ENCODE results near the gene RNF141.

RNF141 gene

GRCh38 chr11:10519630-10520029 lies 21.4 kb downstream of the RNF141 start:
- no peak for DNase-seq

GRCh38 chr11:10518891-10519290 lies 22.1 kb downstream of the RNF141 start:
- DNase-seq, result no peak

- no peak for DNase-seq
These were observed 22.9 kb downstream of the RNF141 start for GRCh38 chr11:10518123-10518522.

DNA sequence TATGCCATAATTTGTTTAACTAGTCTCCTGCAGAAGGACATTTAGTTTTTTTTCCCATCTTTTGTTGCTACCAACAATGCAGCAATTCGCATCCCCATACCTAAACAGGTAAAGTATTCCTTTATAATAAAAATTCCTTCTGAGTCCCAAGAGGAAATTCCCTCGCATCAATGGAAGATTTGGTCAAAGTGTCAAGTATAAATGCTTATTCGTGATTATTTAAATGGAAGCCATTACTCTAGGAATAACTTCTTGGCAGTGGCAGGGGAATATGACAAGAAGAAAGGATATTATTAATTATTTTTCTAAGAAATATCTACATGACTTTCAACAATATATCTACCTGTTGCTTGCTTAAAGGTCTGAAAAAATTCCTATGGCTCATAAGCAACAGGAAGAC lies 25.6 kb downstream of the RNF141 start:
- DNase-seq, result no peak

DNA sequence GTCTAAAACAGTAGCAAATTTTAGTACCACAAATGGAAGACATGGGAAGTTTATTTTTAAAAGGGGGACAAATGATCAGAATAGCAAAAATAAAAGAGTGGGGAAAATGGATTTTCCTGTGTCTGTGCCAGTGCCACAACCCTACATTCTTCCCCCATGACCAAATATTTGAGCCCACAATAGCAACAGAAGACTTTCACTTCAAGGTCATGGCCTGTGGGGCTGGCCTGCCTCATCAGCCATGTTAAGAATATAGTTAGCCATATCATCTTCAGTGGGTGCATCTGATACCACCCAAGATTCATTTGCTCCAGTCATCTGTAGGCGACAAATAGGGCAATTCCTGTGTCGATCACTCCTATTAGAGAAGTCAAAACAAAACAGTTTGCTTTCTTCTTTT lies 26.3 kb downstream of the RNF141 start:
- DNase-seq, result no peak

GRCh38 chr11:10514202-10514601 lies 26.8 kb downstream of the RNF141 start:
- no peak for DNase-seq

GRCh38 chr11:10511181-10511621 lies 29.8 kb downstream of the RNF141 start:
- no peak for DNase-seq

DNA sequence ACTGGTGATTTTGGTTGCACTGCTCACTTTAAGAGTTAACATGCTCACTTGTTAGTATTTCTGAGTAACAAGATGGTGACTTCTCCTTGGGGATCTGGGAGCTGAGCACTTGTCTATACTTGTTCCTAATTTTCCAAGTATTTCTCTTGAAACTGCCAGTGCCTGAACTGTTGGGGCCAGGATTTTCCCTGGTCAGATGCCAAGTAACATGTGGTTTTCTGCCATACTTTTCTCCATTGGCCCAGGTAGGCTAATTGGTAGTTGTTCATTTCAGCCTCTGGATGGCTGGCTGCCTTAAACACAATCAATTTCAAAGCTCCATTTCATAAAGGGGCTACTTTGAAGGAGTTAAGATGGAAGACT lies 35.0 kb downstream of the RNF141 start:
- no peak for DNase-seq

- no peak for DNase-seq
These were observed 35.5 kb downstream of the RNF141 start for GRCh38 chr11:10505278-10506007.

DNA sequence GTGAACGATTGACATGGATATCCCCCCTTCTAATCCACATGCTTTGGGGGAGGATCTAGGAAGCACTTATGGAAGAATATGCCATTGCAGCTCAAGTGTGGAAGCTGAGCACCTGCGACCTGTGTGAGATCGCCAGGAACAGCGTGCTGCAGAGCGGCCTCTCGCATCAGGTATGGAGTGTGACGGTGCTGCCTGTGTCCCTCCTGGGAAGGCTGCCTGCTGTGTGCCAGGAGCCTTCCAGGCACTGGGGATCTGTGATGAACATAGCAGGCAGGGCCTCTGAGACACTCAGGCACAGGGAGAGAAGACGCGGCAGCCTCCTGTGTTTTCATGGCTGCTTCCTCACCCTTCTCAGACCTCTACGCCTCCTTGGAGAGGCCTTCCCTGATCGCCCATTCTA lies 36.5 kb downstream of the RNF141 start:
- DNase-seq, result no peak

DNA sequence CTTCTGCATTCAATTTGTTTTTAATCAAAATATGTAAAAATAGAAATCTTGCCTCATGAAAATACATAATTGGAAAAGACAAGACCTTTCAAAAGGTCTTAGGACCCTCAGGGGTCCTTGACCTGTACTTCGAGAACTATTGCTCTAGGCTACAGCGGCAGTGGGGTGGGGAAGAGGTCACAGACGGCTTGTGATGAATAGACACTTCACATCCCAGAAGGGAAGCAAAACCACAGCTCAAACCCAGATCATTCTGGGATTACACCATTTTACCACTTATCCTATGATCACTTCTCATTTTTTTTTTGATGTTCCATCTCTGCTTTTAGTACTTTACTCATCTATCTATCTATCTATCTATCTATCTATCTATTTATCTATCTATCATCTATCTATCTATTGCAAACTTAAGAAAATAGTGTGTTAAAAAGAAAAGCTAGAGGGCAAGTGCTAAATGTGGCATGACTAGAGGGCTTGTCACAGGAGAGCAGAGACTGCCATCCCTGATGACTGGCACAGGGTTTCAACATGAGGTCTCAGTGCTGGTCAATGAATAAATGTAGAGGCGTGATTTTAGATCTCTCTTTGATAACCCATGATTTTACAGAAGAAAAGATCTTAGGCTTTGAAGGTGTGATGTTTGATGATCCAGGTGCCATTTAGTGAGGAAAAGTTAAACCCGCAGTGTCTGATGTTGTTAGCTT lies 37.1 kb downstream of the RNF141 start:
- no peak for DNase-seq

DNA sequence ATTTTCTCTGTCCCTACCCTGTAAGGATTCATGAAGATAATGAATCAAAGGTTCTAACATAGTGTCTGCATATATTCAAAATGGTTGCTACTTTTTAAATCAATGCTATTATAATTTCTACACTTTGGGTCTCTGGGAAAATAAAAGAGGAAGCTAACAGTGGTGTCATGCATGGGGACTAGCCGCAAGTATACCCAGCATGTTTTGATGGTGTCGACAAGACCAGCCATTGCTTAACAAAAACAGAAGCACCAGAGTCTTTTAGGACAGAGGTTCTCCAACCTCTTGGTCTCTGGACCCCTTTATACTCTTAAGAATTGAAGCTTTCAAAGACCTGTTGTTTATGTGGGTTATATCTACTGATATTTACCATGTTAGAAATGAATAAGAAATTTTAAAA lies 37.8 kb downstream of the RNF141 start:
- no peak for DNase-seq

DNA sequence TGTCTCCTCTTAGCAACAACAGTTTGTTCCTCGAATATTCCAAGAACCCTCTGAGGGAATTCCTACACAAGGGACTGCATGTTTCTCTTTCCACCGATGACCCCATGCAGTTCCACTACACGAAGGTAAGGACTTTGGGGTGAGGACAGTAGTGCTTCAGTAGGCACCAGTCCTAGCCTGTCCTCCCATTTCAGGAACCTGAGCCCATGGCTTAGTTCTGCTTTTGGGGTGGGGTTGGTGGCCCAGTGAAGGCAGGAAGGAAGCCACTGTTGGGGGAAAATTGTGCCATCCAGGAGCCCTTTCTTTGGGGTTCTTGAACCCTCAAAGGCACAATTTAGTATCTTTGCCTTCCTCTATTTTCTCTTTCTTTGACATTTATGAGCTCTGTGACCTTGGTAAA lies 38.2 kb downstream of the RNF141 start:
- no peak for DNase-seq

- DNase-seq, result no peak
These were observed 38.8 kb downstream of the RNF141 start for GRCh38 chr11:10502065-10502680.

DNA sequence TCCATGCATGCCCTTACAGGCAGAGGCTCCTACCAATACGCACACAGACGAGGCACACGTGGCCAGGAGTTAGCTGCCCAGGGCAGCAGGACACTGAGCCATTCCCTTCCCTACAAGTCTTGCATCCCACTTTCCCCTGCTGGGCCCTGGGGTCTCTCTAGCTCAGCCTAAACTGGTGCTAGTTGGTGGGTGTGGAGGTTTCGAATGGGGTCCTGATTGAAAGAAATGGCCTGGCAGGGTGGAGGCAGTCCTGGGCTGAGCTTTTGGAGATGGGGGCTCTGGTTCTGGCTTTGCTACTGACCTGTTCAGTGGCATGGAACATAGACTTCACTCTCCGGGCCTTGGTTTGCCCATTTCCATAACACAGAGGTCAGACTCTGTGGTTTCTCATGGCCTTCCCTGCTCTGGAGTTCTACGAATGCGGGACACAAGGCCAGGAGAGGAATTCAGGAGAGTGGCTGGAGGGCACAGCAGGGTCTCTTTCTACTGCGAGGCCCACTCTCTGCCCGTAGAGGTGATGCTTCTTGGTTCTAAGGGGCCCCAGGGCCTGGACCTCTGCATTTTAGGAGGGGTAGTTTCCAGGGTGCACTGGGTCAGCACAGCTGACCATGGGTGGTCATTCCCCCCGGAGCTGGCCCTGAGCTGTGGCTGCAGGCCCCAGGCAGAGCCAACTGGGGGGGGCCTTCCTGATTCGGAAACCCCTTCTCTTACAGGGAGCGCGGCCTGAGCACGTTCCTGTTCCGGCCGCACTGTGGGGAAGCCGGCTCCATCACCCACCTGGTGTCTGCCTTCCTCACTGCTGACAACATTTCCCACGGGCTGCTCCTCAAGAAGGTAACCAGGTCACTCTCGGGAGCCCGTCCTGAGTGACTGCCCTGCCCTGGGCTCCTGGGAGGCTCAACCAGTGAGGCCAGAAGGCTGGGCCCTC lies 40.0 kb downstream of the RNF141 start:
- DNase-seq, result no peak

DNA sequence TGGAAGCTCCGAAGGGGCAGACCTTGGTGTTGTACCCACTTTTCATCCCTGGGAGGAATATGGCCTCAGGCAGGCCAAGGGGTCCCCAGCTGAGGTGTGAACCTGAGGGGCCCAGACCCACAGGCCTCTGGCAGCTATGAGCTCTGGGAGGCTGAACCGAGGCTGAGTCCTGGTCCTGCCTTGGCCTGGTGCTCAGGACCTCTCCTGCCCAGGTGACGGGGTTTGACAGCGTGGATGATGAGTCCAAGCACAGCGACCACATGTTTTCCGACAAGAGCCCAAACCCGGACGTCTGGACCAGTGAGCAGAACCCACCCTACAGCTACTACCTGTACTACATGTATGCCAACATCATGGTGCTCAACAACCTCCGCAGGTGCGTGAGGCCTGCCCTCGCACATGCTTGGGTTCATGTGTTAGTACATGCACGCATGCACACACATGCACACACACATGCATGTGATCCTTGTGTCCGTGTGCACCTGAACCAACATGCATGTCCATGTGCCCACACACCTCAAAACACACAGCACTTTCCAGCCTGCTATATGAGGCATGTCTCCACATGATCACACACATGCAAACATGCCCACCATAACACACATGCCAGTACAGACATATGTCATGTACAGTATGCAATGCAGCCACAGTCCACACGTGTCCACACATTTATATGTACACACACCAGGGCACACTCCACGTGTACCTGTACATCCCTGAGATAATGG lies 40.9 kb downstream of the RNF141 start:
- DNase-seq, result no peak

DNA sequence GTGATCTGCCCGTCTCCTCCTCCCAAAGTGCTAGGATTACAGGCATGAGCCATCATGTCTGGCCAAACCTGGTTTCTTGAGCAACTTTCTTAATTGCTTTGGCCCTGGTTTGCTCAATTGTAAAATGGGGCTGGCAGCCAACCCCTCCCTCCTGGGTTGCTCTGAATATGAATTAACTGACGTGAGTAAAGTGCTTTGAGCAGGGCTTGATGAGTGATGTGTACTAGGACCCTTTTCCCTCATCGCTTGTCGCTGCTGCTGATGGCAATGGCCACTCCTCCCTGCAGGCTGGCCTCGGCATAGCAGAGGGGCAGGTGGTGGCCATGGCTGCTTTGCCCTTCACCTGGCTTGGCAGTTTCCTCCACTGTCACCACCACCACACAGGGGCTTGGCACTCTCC lies 41.5 kb downstream of the RNF141 start:
- DNase-seq, result no peak

- DNase-seq, result no peak
These were observed 42.3 kb downstream of the RNF141 start for GRCh38 chr11:10498426-10499250.

DNA sequence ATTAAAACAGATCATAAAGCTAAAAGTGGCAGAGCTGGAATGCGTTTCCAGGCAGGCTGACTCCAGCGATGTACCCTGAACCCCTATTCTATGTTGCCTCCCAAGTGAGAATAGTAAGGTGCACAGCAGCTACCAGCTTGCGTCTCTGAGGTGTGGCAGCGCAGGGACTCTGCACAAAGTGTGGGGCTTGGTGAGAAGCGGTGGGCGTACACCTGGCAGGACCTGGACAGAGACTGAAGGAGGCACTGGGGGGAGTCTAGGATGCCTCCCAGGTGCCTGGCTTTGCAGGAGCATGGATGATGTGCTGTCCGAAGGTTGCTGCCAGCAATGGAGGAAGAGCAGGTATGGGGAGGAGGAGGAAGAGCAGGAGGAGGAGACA lies 43.0 kb downstream of the RNF141 start:
- no peak for DNase-seq

GRCh38 chr11:10497371-10498021 lies 43.5 kb downstream of the RNF141 start:
- DNase-seq, result no peak
